ENCODE data around the gene SENP7.

Gene SENP7

DNA sequence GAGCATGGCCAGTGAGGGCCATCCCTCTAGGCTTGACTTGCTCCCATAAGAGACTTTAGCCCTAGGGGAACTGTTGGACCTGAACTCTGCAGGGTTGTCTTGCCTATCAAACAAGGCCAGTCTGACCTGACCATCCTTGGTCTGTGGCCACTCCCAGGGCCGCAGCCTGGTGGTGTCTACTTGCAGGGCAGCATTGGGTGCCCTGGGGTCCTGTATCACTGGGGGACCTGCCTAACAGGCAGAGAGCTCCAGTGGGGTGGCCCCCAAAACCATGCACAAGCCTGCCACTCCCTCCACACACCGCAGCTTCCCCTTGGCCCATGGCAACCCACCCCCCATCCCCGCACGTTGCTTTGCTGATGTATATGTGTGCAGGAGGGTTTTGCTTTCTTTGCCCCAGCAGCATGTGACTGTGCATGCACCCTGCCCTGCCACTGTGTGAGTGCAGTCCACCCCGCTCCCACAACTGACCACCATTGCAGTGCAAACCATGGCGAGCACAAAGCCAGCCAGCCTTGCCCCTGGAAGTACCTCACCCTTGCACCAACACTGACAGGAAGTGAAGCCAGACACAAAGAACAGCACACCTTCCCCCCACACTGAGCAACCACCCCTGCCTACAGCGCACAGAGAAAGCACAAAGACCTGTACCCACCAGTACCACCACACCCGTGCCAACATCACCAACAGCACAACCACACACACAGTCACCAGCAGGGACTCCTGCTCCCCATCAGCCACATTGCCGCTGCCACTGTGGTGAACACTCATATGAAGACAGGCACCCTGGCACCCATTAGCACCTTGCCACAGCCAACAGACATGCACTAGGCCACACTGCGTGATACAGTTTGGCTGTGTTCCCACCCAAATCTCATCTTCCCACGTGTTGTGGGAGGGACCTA, 88.8 kb downstream of the SENP7 start:
- no peak for DNase-seq

DNA sequence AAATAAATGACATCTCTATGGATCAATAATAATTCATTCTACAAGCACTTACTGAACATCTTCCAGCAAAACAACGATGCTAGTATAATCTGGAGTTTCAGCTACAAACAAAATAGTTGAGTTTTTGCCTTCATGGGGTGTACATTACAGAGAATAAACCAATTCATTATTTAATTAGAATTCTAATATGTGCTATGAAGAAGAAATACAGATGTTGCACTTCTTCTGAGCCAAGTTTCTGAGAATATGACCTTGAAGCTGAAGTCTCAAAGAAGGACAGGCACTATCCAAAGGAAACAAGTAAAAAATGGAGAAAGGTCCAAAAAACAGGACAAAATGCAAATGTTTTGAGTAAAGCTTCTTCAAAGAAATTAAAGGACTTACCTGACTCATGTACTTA, 94.2 kb downstream of the SENP7 start:
- no peak for DNase-seq

DNA sequence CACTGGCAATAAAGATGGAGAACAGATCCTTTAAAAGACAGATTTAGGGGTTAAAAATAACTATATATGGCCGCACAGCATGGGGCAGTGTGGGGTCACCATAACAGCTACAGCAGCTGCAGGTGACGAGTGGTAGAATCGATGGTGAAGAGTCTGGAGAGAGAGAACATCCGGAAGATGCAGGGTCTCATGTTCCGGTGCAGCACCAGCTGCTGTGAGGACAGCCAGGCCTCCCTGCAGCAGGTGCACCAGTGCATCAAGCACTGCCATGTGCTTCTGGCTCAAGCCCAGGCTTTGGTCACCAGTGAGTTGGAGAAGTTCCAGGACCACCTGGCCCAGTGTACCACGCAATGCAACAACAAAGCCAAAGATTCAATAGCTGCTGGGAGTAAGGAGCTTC, 98.9 kb downstream of the SENP7 start:
- DNase-seq, result no peak

DNA sequence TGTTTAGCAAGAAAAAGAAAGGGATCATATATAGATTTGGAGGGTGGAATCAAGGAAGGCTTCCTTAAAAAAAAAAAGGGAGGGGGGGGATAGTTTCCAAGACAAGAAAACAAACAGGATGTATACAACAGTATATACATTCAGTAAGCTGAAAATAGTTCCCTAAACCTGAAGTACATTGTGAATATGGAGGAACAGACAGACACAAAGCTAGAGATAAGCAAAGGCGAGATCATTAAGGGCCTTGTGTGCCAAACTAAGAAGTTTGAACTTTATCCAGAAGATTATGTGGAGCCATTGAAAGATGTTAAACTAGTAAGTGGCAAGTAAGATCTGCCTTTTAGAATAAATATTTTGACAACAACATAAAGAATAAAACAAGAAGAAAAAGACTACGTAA, 99.4 kb downstream of the SENP7 start:
- DNase-seq, result no peak

DNA sequence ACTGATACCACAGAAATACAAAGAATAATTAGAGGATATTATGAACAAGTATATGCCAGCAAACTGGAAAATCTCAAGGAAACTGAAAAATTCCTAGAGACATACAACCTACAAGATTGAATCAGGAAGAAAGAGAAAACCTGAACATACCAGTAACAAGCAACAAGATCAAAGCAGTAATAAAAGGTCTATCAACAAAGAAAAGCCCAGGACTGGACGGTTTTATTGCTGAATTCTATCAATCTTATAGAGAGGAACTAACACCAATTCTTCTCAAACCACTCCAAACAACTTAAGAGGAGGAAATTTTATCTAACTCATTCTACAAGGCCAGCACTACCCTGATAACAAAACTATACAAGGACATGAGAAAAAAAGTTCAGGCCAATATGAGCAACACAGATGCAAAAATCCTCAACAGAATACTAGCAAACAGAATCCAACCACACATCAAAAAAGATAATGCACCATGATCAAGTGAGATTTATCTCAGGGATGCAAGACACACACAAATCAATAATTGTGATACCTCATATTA, 121.5 kb downstream of the SENP7 start:
- no peak for DNase-seq

DNA sequence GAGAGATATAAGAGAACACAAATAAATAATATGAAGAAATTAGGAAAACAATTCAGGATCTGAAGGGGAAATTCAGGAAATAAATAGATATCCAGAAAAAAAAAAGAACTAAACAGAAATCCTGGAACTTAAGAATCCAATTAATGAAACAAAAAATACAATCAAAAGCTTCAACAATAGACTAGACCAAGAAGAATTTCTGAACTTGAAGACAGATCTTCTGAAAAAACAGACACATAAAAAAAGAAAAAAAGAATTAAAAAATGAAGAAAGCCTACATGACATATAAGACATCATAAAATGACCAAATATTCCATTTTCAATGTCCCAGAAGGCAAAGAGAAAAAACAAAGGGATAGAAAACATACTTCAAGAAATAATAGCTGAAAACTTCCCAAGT, 124.3 kb downstream of the SENP7 start:
- no peak for DNase-seq

DNA sequence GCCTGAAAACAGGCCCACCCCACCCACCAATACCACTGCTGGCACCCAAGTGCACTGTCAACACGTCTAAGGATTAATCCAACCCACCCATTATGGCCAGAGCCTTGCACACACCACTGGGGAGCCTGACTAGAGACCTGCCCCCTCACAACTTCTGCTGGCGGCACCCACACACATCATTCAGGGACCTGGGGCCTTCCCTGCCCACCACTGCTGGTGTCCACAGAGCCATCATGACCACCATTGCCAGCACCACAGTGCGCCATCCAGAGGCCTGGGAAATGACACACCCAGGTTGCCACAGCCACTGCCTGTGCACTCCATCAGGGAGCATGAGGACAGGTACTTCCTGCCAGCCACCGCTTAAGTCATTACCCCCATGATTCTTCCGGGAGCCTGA, 125.7 kb downstream of the SENP7 start:
- DNase-seq, result no peak

DNA sequence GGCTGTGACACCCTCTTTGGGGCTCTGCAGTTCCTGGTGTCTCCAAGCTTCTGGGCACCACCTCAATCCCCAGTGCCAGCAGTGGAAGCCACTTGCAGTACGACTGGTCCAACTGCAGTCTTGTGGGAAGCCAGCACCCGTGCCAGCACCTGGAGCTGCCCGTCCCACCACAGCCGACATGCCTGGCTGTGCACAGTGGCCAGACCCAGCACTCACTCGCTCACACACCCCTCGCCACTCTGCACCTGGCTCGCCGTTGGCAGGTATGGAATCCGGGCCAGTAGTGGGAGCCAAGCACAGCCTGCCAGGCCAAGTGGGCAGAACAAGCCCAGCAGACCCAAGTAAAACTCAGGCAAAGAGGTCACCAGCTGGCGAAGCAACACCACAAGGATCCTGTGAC, 128.6 kb downstream of the SENP7 start:
- DNase-seq, result no peak

DNA sequence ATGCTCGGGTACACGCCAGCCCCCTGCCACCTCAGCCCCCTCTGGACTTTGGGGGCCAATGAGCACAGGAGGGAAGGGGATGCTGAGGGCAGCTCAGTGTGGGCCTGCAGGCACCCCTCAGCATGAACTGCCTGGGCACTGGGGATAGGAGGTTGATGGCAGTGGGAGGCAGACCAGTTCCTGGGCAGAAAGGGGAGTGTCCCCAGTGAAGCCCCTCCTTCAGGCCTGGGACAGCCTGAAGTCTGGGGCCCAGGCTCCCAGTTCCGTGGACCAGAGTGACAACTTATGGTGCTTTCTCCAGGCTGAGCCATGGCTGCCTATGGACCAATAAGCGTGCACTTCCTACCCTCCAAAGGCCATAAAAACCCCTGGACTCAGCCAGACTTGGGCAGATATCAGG, 129.4 kb downstream of the SENP7 start:
- DNase-seq, result no peak

DNA sequence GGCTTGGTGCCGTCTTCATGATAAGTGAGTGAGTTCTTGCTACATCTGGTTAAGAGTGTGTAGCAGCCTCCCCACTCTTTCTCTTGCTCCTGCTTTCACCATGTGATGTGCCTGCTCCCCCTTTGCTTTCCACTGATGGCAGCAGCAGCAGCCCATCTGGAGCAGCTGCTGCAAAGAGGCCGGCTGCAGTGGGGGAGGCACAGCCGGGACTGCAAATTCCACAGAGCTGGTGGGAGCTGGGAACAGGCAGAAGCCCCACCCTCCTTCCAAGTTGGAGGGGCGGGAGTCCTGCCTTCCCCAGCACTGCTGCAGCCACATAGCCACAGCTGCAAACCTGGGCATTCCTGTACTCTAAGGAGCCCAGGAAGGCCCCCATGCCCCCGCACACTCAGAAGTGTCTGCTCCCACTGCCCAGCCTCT, 129.8 kb downstream of the SENP7 start:
- DNase-seq, result no peak

DNA sequence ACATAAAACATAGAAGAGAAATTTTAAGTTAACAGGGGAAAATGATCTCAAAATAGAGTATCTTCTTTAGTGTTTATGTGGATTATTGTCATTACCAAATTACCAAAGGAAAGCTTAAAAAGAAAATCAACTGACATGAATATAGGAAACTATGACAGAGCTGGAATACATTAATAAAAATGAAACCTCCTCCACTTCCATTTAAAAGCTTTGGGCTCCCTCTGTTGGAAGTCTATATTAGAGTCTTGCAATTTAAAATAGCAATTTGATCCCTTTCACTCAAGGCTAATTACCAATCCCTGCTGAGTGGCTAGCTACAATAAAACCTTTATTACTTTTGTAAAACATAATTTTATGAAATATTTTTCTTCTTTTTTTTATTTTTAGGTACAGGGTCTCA, 131.2 kb downstream of the SENP7 start:
- peak; percentile 14 to 72 (median 20) for DNase-seq

DNA sequence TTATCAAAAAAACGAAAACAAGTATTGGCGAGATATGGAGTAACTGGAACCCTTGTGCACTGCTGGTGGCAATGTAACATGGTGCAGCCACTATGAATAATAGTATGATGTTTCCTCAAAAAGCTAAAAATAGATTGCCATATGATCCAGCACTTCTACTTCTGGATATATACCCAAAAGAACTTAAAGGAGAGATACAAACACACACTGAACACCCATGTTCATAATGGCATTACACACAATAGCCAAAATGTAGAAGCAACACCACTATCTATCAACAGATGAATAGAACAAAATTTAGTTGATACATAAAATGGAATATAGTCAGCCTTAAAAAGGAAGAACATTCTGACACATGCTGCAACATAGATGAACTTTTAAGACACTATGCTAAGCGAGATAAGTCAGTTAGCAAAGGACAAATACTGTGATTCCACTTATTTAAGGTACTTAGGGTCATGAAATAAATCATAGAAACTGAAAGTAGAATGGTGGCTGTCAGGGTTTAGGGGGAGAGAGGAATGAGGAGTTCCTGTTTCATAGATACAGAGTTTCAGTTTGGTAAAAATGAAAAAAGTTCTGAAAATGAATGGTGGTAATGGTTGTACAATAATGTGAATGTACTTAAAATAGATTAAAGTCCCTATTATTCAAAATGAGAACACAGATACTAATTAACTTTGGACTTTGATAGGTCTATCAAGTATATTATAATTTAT, 133.2 kb downstream of the SENP7 start:
- DNase-seq, result no peak

DNA sequence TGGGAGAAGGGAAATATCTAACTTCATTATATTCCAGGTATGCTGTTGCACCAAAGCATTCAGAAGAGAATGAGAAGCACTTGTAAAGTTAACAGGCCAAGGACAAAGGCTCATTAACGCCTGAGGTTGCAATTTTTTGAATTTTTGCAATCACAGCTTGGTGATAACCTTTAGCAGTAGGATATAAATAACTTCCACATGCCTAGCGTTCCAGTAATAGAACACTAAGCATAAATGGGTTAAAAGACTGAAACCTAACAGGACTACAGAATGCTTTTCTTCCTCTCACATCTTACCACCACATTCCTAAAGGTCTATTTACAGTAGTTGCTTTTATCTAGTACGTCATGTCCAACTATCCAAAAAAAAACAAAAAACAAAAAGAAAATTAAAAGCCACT, 135.2 kb downstream of the SENP7 start:
- no peak for DNase-seq

DNA sequence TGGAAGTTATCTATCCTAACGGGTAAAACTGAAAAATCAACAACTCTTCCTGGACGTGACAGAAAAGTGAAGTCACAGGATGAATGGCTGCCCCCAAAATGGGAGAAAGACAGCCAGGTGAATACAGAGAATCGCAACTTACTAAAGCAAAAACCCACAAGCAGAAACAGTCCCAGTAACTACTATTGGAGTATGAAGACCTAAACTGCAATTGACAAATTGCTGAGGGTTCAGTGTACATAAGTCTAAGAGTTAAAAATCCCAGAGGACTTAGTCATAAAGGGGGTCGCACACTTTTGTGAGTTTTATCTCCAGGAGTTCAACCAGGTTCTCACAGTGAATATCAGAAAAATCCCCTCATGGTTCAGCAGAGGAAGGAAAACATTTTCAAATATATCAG, 135.8 kb downstream of the SENP7 start:
- no peak for DNase-seq

DNA sequence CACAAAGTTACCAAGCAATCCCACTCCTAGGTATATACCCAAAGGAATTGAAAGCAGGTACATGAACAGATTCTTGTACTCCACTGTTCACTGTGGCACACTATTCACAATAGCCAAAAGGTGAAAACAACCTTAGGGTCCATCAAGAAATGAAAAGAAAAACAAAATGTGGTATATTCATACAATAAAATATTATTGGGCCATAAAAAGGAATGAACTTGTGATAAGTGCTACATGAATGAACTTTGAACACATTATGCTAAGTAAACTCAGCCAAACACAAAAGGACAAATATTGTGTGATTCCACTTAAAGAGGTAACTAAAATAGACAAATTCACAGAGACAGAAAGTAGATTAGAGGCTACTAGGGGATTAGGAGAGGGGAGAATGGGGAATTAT, 137.4 kb downstream of the SENP7 start:
- no peak for DNase-seq

DNA sequence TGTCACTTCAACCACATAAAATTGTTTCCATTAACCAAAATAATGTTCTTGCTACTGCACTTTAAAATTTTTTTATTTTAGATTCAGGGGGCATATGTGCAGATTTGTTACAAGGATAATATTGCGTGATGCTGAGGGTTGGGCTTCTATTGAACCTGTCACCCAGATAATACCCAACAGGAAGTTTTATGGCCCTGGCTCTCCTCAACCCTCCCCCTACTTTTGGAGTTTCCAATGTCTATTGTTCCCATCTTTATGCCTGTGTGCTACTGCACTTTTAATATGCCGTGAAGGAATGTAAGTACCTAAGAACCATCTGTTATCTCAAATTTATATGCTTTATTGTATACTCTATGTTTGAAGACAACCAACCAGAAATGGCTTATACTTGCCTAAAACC, 150.6 kb downstream of the SENP7 start:
- DNase-seq, result no peak

DNA sequence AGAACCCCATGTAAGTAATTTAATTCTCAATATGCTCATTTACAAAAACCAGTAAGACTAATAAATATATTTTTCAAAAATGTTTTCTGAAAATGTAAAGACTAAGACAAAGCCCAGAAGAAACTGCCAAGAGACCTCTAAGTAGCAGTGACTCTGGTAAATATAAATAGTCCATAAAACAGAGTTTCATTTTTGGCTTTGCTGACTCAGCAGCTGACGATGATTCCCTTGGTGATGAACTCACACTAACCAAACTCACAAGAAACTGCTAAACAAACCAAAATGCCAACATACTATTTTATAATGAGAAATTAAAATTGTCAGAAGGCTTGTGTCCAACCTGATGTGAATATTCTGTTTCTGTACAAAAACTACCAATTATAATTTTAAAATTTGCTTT, 161.2 kb downstream of the SENP7 start:
- no peak for DNase-seq

DNA sequence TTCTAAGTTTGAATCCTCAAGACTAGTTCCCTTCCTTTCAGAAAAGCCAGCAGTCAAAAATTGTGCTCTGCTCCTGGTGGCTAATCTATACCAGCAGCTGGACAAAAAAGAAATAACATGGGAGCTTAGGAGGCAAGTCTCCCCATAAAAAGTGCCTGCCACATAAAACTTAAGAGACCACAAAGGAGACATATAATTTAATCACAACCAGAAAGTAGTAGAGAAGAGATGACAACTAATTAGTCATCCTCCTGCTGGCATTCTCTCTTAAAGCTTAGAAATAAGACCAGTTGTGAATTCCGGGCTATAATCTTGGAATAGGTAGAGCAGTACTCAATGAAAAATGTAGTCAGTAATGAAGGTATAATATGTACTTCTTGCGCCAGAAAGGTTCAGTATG, 172.4 kb downstream of the SENP7 start:
- DNase-seq, result no peak

DNA sequence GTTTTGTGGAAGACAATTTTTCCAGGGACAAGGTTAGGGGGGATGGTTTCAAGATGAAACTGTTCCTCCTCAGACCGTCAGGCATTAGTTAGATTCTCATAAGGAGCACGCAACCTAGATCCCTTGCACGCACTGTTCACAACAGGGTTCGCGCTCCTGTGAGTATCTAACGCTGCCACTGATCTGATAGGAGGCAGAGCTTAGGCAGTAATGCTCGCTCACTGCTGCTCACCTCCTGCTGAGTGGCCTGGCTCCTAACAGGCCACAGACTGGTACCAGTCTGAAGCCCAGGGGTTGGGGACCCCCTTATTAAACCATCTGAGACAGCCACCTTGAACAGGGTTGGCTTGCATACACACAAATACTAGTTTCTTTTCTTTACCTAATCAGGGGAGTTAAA, 179.1 kb downstream of the SENP7 start:
- DNase-seq, result no peak

DNA sequence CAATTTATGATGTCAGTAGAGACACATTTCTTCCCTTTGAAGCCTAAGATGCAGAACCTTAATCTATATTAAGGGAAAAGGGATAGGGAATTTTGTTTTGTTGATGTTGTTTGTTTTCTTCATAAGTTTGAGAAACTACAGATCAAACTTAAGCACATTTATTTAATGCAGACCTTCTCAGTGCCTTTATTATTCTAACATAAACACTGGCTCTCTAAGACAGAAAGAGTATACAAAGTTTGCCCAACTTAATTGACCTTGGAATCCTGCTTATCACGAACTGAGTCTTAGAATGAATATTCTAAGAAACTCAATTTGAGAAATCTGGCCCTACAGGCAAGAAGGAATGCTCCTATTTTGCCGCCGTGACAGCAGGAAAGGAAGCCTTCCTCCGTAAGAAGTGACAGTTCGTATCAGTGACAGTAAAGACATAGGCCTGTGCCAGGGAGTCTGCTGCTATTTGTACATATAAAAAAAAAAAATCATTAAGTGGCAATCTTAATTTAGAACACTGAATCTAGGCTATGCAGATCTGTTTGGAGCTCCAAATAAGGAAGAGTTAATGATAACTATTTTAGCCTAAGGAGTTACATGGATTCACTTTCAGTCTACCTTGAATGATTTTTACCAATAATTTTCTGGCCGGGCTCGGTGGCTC, 183.9 kb downstream of the SENP7 start:
- no peak for DNase-seq

DNA sequence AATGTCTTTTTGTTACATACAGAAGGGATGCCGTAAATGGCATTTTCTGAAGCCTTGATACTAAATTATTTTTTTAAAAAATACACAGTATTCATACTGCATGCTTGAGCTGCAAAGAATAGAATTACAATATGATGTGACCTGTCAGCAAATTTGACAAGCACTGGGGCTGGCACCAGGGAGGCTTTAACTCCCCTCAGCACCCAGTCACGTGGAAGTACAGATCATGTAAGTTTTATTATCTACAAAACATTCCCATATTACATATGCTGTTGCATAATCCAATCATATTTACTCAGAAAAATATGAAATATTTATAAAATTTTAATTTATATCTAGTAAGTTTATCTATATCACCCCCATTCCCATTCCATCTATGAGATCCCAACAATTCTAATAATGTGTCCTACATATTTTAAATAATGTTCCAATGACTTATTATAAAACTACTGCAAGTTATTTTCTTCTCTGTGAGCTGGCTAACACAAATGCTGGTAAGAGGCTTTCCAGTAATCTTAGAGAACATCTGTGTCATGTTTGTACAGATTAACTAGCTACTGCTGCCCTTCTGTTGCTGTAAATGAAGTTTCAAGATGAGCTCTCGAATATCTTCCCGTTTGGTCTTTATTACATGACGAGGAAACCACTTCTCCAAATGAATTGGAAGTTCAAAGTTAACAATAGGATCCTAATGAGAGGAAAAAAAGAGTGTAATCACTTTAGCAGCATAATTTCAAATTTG, 187.4 kb downstream of the SENP7 start:
- DNase-seq, result no peak

DNA sequence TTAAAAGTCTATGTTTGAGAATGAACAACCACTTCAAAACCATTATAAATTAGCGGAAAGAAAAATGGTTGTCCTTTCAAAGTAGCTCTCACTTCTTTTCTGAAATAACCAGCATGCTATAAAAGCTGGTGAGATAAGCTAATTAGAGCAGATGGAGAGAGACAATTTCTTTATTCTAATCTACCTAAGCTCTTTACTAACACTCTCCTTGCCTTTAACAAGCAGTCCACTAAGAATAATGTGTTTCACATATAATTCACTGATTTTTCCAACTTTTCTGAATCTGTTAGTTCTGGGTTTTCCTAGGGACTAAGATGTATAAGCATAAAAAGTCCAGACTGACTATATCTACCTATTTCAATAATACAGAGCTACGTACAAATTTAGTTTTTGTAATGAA, 192.5 kb downstream of the SENP7 start, which contains the start of gene IMPG2:
Gene IMPG2, minus strand, starts transcription at position 101 of the 400 bp plus-strand sequence. CDS start 203 bp downstream, outside the sequence.
- DNase-seq, result no peak

DNA sequence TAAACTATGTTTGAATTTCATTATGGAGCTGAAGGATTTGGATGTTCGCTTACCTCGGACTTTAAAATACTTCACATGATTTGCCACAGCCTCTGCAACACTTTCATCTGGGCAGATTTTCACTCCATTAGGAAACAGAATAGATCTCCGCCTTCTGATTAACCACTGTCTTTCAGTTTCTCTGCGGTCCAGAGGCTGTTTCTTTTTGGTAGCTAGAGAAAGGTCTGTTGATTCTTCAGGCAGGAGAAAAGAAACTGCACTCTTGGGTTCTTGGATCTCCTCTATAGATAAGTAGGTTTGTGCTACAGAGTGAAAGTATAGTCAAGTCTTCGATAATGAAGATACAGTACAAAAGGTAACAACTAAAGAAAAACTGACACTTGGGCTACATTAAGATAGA, 193.5 kb downstream of the SENP7 start:
- no peak for DNase-seq
